Activated CD4-positive, alpha-beta T cell treated with anti-CD3 and anti-CD28 coated beads, Interleukin-2, Interleukin-4, amounts not matched to agents 100 ng/mL and 50 ng/mL, durations not matched to agents 16 hours and 8 hours (primary cell): ENCODE measurements around the gene TPCN1.

ENCODE experiments used
- DNase-seq: peaks from one replicate; pipeline ENCODE4 v3.0.0-alpha.2; 2020; ENCODE audit warnings: low spot score

Gene TPCN1

DNA sequence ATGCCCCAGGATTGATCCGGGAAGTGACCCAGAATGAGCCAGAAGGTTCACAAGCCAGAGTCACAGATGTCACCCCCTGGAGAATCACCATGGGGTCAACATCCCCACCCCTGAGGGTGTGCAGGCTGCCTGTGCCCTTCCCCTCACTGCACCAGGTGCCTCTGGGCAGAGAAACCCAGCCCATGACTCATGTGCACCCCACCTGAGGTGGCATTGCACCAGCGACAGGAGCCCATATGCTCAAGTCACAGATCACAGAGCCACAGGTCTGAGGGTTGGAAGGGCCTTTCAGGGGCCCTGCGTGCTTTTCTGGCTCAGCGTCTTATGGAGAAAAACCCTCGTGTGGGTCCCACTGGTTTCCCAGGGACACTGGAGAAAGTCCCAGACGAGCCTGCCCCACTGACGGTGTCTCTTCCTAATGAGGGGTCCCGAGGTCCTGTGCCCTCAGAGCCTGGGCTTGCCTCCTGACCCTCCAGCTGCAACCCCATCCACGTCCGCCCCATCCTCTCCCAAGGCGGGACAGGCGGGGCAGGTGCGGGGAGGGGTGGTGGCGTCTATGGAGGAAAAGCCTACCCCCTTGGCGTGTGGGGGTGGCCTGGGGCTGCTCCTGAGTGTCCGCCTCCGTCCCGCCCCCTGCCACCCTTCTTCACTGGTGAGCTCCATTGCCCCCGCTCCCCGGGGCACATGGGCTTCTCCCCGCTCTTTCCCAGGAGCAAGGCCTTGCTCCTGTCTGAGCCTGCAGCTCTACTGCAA is 66.1 kb downstream of the TPCN1 start:
- DNase-seq: no peak

DNA sequence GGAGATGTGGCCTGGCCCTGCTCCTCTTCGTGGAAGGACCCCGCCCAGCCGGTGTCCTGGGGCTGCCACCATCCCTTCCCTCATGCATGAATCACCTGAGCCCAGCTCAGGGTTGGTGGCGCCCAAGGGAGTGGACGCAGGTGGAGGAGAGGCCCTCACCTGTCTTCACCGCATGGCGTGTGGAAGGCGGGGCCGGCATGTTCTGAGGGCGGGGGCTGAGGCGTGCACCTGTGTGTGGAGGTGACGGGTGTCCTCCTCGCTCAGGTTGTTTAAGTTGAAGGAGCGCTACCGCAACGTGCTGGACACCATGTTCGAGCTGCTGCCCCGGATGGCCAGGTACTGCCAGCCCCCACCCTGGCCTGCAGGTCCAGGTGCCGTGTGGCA is 66.6 kb downstream of the TPCN1 start:
- DNase-seq: no peak

- no peak for DNase-seq
Observed at GRCh38 chr12:113289361-113289760, 68.1 kb downstream of the TPCN1 start.

- DNase-seq: no peak
Observed at GRCh38 chr12:113290506-113290905, 69.2 kb downstream of the TPCN1 start.

- no peak for DNase-seq
Observed at GRCh38 chr12:113291586-113291985, 70.3 kb downstream of the TPCN1 start.

- DNase-seq: no peak
Observed at GRCh38 chr12:113292091-113292490, 70.8 kb downstream of the TPCN1 start.

- DNase-seq: no peak
Observed at GRCh38 chr12:113292547-113292946, 71.3 kb downstream of the TPCN1 start.

- no peak for DNase-seq
Observed at GRCh38 chr12:113293100-113293499, 71.8 kb downstream of the TPCN1 start.

GRCh38 chr12:113295886-113296556 is 74.8 kb downstream of the TPCN1 start:
- no peak for DNase-seq

- DNase-seq: no peak
Observed at GRCh38 chr12:113296557-113297213, 75.4 kb downstream of the TPCN1 start.

DNA sequence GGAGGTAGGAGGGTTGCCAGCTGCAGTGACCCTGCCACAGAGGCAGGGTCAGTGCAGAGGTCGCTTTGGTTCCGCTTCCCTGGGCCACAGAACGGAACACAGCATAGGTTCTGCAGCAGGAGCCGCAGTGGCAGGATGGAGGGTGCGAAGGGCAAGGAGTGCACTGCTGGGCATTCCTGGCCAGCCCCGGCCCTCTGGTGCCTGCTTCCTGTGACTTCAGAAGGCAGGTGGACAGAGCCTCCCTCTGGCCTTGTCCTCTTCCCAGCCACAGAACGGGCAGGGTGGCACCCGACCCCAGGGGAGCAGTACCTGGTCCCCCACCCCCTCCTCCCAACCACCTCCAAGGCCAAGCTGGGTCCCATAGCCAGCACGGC is 75.9 kb downstream of the TPCN1 start:
- no peak for DNase-seq

GRCh38 chr12:113297621-113298471 is 76.6 kb downstream of the TPCN1 start:
- DNase-seq: no peak

GRCh38 chr12:113298472-113298817 is 77.2 kb downstream of the TPCN1 start:
- no peak for DNase-seq

GRCh38 chr12:113298861-113299545 is 77.7 kb downstream of the TPCN1 start:
- no peak for DNase-seq

DNA sequence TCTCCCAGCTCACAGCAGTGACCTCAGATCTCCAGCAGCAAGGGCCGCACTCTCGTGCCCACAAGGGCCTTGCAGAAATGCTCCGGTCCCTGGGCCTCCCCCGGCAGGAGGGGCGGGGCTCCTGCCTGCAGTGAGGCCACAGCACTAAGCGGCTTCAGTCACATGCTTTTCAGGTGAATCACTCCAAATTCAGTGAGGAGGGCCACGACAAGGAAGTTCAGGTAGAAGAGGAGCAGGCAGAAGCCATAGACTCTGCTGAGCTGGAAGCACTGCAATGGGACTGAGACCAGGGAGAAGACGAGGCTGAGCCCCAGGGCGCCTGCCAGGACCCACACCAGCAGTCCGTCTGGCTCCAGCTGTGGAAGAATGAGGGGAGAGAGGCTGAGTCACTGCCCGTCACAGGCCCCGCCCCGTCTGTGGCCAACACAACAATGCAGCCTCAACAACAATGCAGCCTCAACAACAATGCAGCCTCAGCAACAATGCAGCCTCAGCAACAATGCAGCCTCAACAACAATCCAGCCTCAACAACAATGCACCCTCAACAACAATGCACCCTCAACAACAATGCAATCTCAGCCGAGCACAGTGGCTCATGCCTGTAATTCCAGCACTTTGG is 78.5 kb downstream of the TPCN1 start:
- DNase-seq: no peak

DNA sequence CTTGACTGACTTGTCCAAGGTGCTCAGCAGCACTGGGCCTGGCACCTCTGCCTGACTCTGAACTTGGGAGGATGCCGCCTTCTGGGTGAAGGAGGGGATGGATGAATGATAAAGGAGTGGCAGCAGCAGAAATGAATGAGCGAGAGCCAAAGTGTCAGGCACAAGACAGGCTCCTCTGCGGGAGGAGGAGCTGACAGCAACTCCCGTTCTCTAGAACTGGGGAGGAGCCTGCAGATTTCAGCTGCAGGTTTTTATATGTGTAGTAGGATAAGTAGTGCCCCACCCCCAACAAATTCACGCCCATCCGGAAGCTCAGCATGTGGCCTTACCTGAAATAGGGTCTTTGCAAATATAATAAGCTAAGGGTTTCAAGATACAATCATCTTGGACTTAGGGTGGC is 80.5 kb downstream of the TPCN1 start:
- DNase-seq: no peak

DNA sequence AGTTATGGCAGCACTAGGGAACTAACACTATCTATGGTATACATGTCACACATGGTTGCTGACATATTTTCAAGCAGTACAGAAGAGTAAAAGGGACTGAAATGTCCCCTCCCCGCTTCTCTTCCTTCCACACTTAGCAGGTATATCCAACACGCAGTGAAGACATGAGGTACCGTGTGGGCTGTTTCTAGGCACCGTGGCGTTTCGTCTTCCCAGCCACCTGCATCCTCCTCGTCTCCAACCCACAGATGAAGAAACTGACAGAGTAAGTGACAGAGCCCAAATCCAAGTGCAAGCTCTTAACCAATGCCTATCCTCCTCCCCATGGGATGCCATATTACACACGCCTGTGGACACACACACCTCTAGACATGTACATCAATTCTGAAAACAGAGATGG is 81.2 kb downstream of the TPCN1 start:
- no peak for DNase-seq

- no peak for DNase-seq
Observed at GRCh38 chr12:113302886-113303640, 81.8 kb downstream of the TPCN1 start.

GRCh38 chr12:113305281-113305856 is 84.1 kb downstream of the TPCN1 start:
- no peak for DNase-seq

DNA sequence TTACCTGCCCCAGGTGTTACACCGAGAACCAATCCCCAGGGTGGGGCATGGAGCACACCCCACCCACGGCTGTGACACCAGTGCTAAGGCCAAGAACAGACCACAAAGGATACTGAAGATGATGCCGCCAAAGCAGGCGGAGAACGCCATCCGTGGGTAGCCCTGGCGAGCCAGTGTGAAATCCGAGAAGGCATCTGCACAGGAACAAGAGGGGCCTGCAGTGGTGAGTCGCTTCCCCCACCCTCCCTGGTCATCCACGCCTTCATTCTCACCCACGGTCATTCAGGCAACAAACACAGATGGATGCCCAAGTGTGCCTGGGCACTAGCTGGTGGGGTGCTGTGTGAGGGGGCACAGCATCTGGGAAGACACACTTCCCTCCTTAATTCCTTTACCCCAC is 85.1 kb downstream of the TPCN1 start:
- no peak for DNase-seq
